ENCODE measurements around the gene GAB2. TPM values are rescaled to one million over a fixed set of nuclear protein-coding genes. Genes with fewer than 3 reads are reported as not detected.
A peak's percentile ranks its signal among the peaks of the same experiment; 100 is the strongest.

Gene GAB2
- total RNA-seq, 1 experiment from 2014 or later, result 38.9 TPM

GRCh38 chr11:78339483-78339882 lies 78.1 kb downstream of the GAB2 start:
- peak; percentile 80 for DNase-seq (ENCODE audit: low read depth, low spot score)
- in situ Hi-C loops (cut with HindIII; ENCODE audit: low pct_unique_long_range_greater_than_20kb, low sequenced_read_pairs), result no loop called here

DNA sequence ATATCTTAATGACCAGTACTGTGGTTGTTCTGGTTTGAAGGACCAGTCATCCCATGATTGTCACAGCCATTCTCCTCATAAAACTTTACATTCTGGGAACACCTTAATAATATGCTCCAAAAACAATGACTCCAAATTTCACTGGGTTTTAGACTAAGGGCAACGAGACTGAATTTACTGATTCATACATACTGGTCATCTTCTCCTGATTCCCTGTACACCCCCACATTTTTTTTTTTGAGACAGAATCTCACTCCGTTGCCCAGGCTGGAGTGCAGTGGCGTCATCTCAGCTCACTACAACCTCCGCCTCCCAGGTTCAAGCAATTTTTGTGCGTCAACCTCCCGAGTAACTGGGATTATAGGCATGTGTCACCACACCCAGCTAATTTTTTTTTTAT lies 78.9 kb downstream of the GAB2 start:
- in situ Hi-C loops (cut with HindIII; ENCODE audit: low pct_unique_long_range_greater_than_20kb, low sequenced_read_pairs), result no loop called here
- no peak for DNase-seq (ENCODE audit: low read depth, low spot score)

DNA sequence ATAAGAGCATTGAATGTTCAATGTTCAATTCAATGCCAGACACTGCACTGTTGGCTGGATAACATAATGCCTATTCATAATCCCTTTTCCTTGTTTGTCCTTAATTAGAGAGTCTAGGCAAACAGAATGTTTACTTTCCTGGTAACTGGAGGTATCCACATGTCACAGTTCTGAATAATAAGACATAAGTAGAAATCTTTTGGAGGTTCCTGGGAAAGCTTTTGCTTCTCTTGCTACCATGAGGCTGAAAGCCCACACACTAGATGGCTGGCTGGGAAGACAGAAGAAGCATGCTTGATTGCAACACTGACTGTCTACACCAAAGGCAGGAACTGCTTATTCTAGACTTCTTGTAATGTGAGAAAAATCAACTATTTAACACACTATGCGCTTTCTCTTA lies 79.5 kb downstream of the GAB2 start:
- DNase-seq (ENCODE audit: low read depth, low spot score), result no peak
- in situ Hi-C loops (cut with HindIII; ENCODE audit: low pct_unique_long_range_greater_than_20kb, low sequenced_read_pairs), result no loop called here

GRCh38 chr11:78337554-78337924 lies 80.1 kb downstream of the GAB2 start:
- DNase-seq (ENCODE audit: low read depth, low spot score), result no peak
- in situ Hi-C loops (cut with HindIII; ENCODE audit: low pct_unique_long_range_greater_than_20kb, low sequenced_read_pairs), result no loop called here

DNA sequence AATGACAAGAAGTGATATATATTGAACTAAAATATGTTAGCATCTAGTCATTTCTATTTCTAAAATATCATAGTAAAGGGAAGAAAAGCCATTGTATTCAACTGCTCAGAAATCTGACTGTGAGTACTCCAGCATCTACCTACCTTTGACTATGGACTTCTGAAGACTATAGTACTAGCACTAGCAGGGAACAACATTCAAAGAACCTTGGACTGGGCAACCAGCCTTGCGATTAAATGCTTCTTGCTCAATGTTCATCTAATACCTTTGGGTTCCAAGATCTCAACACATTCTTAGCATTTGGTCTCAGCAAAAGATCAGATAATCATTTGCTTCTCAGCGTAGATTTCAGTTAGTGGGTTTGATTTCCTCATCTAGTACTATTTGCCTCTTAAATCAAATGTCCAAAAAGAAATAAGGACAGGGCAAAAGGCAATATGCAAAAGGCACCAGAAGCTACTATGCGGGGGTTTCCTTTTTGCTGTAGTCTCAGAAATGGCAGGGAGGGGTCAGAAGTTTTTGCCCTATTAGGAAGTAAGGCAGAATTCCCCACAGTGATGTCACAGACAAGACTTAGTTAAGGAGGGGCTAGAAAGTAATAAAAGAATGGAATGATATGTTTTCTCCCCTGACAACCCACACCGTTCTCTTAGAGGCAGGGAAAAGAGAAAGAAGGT lies 80.6 kb downstream of the GAB2 start:
- in situ Hi-C loops (cut with HindIII; ENCODE audit: low pct_unique_long_range_greater_than_20kb, low sequenced_read_pairs), result no loop called here
- DNase-seq (ENCODE audit: low read depth, low spot score), result no peak

GRCh38 chr11:78334109-78334508 lies 83.5 kb downstream of the GAB2 start:
- DNase-seq (ENCODE audit: low read depth, low spot score), result no peak
- in situ Hi-C loops (cut with HindIII; ENCODE audit: low pct_unique_long_range_greater_than_20kb, low sequenced_read_pairs), result no loop called here

DNA sequence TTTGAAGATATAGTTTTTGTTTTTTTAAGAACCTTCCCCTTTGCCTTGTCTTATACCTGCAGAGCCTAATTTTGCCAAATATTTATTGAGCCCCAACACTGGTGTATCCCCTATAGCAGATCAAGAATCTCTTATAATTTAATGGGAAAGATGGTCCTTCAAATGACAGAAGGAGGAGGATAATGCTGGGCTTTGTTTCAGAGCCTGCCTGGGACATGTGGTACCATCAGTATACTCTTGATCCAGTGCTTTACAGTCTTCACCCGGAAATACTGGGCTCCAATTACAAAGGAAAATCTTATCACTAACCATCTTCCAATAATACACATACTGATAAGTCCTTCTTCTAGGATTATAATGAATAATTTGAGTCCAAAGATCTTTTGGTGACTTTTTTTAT lies 84.7 kb downstream of the GAB2 start:
- DNase-seq (ENCODE audit: low read depth, low spot score), result peak; percentile 38
- in situ Hi-C loops (cut with HindIII; ENCODE audit: low pct_unique_long_range_greater_than_20kb, low sequenced_read_pairs), result no loop called here

DNA sequence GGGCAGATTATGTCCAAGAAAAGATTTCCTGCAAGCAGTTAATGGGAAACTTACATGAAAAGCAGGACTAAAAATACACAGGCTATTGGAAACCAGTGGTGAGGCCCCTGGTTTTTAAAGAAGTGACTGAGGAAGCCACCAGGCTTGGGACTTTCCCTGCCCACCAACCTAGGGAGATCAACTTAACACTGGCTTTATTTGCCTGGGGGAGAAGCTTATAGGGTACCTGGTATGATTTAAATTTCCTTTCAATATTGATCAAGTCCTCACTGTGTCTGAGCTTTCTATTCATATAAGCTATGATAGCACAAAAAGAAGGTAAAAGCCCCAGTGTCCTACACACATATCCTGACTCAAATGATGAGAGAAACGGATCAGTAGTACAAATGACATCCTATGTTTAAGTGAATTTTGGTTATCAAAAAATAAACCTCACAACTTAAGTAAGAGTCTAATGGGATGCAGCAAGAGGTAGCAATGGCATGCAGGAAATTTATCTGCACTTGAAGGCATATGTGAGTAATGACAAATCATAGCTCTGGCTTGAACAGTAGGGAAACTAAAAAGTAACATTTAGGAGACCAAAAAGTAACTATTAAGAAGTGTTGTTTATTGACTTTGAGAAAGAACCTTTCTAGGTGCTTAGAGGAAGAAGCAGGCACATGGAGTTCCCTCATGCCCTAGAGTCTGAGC lies 85.3 kb downstream of the GAB2 start:
- DNase-seq (ENCODE audit: low read depth, low spot score), result no peak
- in situ Hi-C loops (cut with HindIII; ENCODE audit: low pct_unique_long_range_greater_than_20kb, low sequenced_read_pairs), result no loop called here

DNA sequence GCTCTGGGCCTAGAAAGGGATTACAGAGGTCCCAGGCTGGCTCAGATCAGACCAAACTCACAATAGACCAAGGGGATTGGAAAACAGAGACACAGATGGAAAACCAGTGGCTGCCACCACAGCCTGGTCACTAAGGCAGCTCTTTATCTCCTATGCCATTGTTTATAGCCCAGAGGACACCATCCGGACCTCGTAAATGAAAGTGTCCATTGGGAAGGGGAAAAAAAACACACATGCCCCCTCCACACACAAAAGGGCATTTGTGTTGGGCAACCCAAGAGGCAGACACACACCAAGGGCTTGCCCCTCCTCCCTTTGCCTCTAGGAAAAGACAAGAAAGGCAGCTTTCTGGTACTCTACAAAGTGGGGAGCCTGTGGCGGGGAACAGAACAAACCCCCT lies 85.9 kb downstream of the GAB2 start:
- in situ Hi-C loops (cut with HindIII; ENCODE audit: low pct_unique_long_range_greater_than_20kb, low sequenced_read_pairs), result no loop called here
- peak; percentile 93 for DNase-seq (ENCODE audit: low read depth, low spot score)

DNA sequence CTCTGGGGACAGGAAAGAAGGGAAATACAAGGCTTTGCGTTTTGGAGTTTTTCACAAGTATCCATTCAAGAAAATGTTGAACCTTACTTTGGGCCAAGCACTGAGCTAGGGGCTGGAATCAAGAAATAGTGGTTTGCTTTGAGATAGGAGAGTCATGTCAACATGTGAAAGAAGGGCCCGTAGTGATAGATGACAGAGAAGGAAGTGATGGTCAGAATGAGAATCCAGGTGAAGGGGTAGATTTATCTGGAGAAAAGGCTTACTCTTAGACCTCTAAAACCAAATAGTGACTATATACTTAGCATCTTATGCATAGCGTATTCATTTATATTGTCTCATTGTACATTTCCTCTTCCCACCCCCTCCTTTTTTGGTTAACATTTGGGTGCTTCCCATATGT lies 87.3 kb downstream of the GAB2 start:
- no peak for DNase-seq (ENCODE audit: low read depth, low spot score)
- in situ Hi-C loops (cut with HindIII; ENCODE audit: low pct_unique_long_range_greater_than_20kb, low sequenced_read_pairs), result no loop called here

- no peak for DNase-seq (ENCODE audit: low read depth, low spot score)
- in situ Hi-C loops (cut with HindIII; ENCODE audit: low pct_unique_long_range_greater_than_20kb, low sequenced_read_pairs), result no loop called here
Measured at GRCh38 chr11:78327945-78328344, 89.7 kb downstream of the GAB2 start.

GRCh38 chr11:78325274-78325781 lies 92.3 kb downstream of the GAB2 start:
- DNase-seq (ENCODE audit: low read depth, low spot score), result peak; percentile 81
- in situ Hi-C loops (cut with HindIII; ENCODE audit: low pct_unique_long_range_greater_than_20kb, low sequenced_read_pairs), result no loop called here

- in situ Hi-C loops (cut with HindIII; ENCODE audit: low pct_unique_long_range_greater_than_20kb, low sequenced_read_pairs), result no loop called here
- no peak for DNase-seq (ENCODE audit: low read depth, low spot score)
Measured at GRCh38 chr11:78323363-78323762, 94.3 kb downstream of the GAB2 start.

DNA sequence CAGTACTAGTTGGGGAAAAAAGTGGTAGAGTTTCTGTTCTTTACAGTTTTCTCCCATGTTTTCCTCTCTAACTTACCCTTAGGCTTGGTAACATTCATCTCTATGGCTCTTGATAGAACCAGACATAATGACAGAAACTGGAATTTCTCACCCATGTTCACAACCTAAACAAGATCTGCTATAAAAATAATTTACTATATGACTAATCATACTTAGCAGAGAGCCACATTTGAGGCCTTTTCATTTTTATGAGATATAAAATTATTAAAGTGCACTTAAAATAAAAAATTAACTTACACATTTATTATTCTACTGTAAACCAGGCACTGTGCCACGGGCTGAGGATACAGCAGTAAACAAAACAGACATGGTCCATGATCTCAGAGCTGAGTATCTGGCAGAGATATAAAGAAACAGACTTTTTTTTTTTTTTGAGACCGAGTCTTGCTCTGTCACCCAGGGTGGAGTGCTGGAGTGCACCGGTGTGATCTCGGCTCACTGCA lies 98.1 kb downstream of the GAB2 start:
- DNase-seq (ENCODE audit: low read depth, low spot score), result no peak
- in situ Hi-C loops (cut with HindIII; ENCODE audit: low pct_unique_long_range_greater_than_20kb, low sequenced_read_pairs), result no loop called here

GRCh38 chr11:78318321-78319114 lies 99.1 kb downstream of the GAB2 start:
- peak; percentile 93 for DNase-seq (ENCODE audit: low read depth, low spot score)
- in situ Hi-C loops (cut with HindIII; ENCODE audit: low pct_unique_long_range_greater_than_20kb, low sequenced_read_pairs), result no loop called here

- no peak for DNase-seq (ENCODE audit: low read depth, low spot score)
- in situ Hi-C loops (cut with HindIII; ENCODE audit: low pct_unique_long_range_greater_than_20kb, low sequenced_read_pairs), result no loop called here
Measured at GRCh38 chr11:78315724-78316123, 101.9 kb downstream of the GAB2 start.

DNA sequence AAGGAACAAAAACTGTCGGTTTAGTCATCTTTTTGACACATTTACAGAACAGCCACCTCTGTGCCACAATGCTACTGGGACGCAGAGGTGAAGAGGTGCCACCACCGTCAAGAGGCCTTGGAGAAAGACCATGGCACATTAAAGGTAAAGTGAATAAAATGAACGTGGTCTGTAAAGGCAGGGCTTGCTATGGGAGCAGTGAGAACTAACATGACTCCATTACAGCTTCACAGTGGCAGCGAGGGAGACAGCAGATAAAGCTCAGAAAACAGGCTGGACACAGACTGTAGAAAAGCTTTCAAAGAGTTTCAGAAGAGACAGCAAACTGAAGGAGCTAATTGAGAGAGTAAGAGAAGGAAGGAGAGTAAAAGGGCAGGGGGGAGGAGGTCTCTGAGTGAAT lies 102.9 kb downstream of the GAB2 start:
- in situ Hi-C loops (cut with HindIII; ENCODE audit: low pct_unique_long_range_greater_than_20kb, low sequenced_read_pairs), result no loop called here
- no peak for DNase-seq (ENCODE audit: low read depth, low spot score)

GRCh38 chr11:78313898-78314297 lies 103.7 kb downstream of the GAB2 start:
- in situ Hi-C loops (cut with HindIII; ENCODE audit: low pct_unique_long_range_greater_than_20kb, low sequenced_read_pairs), result no loop called here
- DNase-seq (ENCODE audit: low read depth, low spot score), result peak; percentile 96

Data from SK-MEL-5 (cell line).